Astrocyte of the spinal cord (primary cell): ENCODE data around the gene EXOC3L2.

ENCODE experiments used
- DNase-seq: peaks from one replicate; pipeline ENCODE4 v3.0.0; 2011; ENCODE audit warnings: low read depth, low spot score
- H3K4me3 ChIP-seq: 2 replicates; pipeline ENCODE4 v1.5.1; 2011; ENCODE audit warnings: low read depth, mild to moderate bottlenecking, low read length, moderate library complexity
- CTCF ChIP-seq: IDR thresholded peaks from 2 replicates; pipeline ENCODE4 v1.5.1; 2012; ENCODE audit warnings: low read depth, mild to moderate bottlenecking, low read length, inconsistent platforms
- in situ Hi-C: cut with HindIII; loops from 2 replicates; pipeline ENCODE4 v1.10.0; 2017; ENCODE audit warnings: low sequenced_read_pairs

Gene EXOC3L2

GRCh38 chr19:45205810-45206209 is 39.4 kb downstream of the EXOC3L2 start:
- no peak overlapping the region for H3K4me3 ChIP-seq
- DNase-seq = no peak
- TF ChIP-seq CTCF = no peak
- in situ Hi-C loops = no loop called here

- in situ Hi-C loops = no loop called here
- TF ChIP-seq CTCF = no peak
- DNase-seq = no peak
- no peak overlapping the region for H3K4me3 ChIP-seq
Observed at GRCh38 chr19:45202637-45203036, 42.6 kb downstream of the EXOC3L2 start.

- DNase-seq = peak; percentile 31
- peak; percentile 27 for TF ChIP-seq CTCF
- in situ Hi-C loops = no loop called here
- no peak overlapping the region for H3K4me3 ChIP-seq
Observed at GRCh38 chr19:45200568-45200967, 44.6 kb downstream of the EXOC3L2 start.

GRCh38 chr19:45195764-45196163 is 49.4 kb downstream of the EXOC3L2 start:
- no peak overlapping the region for H3K4me3 ChIP-seq
- DNase-seq = no peak
- no peak for TF ChIP-seq CTCF
- in situ Hi-C loops = no loop called here

- TF ChIP-seq CTCF = no peak
- H3K4me3 ChIP-seq = no peak overlapping the region
- in situ Hi-C loops = no loop called here
- no peak for DNase-seq
Observed at GRCh38 chr19:45191375-45191774, 53.8 kb downstream of the EXOC3L2 start.

- TF ChIP-seq CTCF = no peak
- in situ Hi-C loops = no loop called here
- DNase-seq = no peak
- H3K4me3 ChIP-seq = no peak overlapping the region
Observed at GRCh38 chr19:45189971-45190370, 55.2 kb downstream of the EXOC3L2 start.

- TF ChIP-seq CTCF = peak; percentile 55
- DNase-seq = no peak
- in situ Hi-C loops = no loop called here
- H3K4me3 ChIP-seq = no peak overlapping the region
Observed at GRCh38 chr19:45187421-45188100, 57.6 kb downstream of the EXOC3L2 start.
